AG10803 (cell line): ENCODE results near the gene IGFLR1.

ENCODE experiments used
- DNase-seq: peaks from one replicate; pipeline ENCODE4 v3.0.0; 2010; ENCODE audit warnings: low read depth
- H3K4me3 ChIP-seq: 2 replicates; pipeline ENCODE4 v1.5.1; 2011; ENCODE audit warnings: mild to moderate bottlenecking, low read length, control low read depth
- TF ChIP-seq, protein P1 (sequence below): conservative IDR thresholded peaks from 2 replicates; pipeline ENCODE4 v1.5.1; 2011; ENCODE audit warnings: mild to moderate bottlenecking, low read length, control low read depth, inconsistent platforms

The IGFLR1 gene, protein sequence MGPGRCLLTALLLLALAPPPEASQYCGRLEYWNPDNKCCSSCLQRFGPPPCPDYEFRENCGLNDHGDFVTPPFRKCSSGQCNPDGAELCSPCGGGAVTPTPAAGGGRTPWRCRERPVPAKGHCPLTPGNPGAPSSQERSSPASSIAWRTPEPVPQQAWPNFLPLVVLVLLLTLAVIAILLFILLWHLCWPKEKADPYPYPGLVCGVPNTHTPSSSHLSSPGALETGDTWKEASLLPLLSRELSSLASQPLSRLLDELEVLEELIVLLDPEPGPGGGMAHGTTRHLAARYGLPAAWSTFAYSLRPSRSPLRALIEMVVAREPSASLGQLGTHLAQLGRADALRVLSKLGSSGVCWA

GRCh38 chr19:35742121-35742724 is at the start of gene IGFLR1:
Gene IGFLR1, minus strand, starts transcription at chr19:35742452. Its CDS starts 1,272 bp downstream, at chr19:35741180.
- TF ChIP-seq, protein P1, sequence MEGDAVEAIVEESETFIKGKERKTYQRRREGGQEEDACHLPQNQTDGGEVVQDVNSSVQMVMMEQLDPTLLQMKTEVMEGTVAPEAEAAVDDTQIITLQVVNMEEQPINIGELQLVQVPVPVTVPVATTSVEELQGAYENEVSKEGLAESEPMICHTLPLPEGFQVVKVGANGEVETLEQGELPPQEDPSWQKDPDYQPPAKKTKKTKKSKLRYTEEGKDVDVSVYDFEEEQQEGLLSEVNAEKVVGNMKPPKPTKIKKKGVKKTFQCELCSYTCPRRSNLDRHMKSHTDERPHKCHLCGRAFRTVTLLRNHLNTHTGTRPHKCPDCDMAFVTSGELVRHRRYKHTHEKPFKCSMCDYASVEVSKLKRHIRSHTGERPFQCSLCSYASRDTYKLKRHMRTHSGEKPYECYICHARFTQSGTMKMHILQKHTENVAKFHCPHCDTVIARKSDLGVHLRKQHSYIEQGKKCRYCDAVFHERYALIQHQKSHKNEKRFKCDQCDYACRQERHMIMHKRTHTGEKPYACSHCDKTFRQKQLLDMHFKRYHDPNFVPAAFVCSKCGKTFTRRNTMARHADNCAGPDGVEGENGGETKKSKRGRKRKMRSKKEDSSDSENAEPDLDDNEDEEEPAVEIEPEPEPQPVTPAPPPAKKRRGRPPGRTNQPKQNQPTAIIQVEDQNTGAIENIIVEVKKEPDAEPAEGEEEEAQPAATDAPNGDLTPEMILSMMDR, result no peak
- DNase-seq, result no peak
- no peak within 1 kb of the TSS for H3K4me3 ChIP-seq

- no peak overlapping the region for H3K4me3 ChIP-seq
- TF ChIP-seq, protein P1, result no peak
- DNase-seq, result no peak
Observed at GRCh38 chr19:35791814-35792279, 49.6 kb upstream of the IGFLR1 start.

DNA sequence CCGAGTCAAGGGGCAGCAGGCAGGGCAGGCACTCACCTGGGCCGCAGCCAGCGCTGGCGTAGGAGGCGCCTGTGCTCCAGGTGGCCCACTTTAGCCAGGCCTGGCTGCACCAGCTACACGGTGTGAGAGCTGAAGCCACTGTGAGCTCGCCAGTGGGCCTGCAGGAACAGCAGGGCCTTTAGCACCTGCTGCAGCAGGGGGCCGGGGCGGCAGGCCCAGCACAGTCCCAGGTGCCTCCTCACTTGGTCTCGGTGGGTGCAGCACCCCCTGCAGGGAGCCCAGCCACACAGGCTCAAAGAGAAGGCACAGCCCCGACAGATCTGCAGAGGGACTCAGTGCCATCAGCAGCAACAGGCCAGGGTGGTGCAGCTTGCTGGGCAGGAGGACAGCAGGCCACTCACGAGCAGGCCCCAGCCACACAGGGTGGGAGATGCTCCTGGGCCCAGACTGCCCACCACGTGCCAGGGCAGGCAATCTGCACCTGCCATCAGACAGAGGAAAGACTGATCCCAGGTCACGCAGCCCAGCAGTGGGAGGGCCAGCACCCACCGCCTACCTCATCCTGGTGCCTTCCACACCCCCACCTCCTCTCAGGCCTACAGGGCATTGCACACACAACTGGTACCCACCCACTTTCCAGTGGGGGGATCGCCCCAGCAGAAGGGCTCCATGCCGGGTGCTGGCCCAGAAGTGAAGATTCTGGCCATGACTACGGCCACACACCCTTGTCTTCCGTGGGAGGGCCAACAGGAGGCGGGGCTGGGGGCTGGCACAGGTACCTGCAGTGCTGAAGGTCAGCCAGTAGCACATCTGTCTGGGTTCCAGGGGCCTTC is 48.9 kb upstream of the IGFLR1 start:
- TF ChIP-seq, protein P1, result no peak
- H3K4me3 ChIP-seq, result no peak overlapping the region
- no peak for DNase-seq

- no peak overlapping the region for H3K4me3 ChIP-seq
- TF ChIP-seq, protein P1, result no peak
- DNase-seq, result no peak
Observed at GRCh38 chr19:35789978-35790944, 48.0 kb upstream of the IGFLR1 start.

- DNase-seq, result no peak
- TF ChIP-seq, protein P1, result no peak
- no peak overlapping the region for H3K4me3 ChIP-seq
Observed at GRCh38 chr19:35789195-35789977, 47.1 kb upstream of the IGFLR1 start.
